GM12892 (cell line): ENCODE results near the gene MCM9.
"Not testable (repeated sequence)": the region's sequence is repeated elsewhere in the genome, so short reads cannot be mapped to it uniquely, and the experiment has no call there.

ENCODE experiments used
- DNase-seq: peaks from one replicate; pipeline ENCODE4 v3.0.0; 2011; ENCODE audit not compliant: insufficient read length
- FAIRE-seq: peaks from 2 replicates; lab custom pipeline; 2011; peaks lifted over from hg19 to GRCh38; lab: Jason Lieb, UNC
- POLR2A ChIP-seq: IDR thresholded peaks from 2 replicates; pipeline ENCODE4 v1.6.1; 2011; ENCODE audit warnings: low read depth, low read length, control low read depth
- POLR2AphosphoS5 ChIP-seq: IDR thresholded peaks from 2 replicates; pipeline ENCODE4 v1.6.1; 2011; ENCODE audit warnings: low read depth, low read length, control low read depth
- TAF1 ChIP-seq: IDR thresholded peaks from 2 replicates; pipeline ENCODE4 v1.6.1; 2011; ENCODE audit warnings: low read depth, mild to moderate bottlenecking, control low read depth, low read length, borderline replicate concordance

The MCM9 gene

GRCh38 chr6:118801257-118801656 lies 133.7 kb downstream of the MCM9 start:
- DNase-seq, result no peak
- FAIRE-seq, result peak; percentile 72
- TF ChIP-seq POLR2AphosphoS5 (no peak), POLR2A (no peak), TAF1 (no peak)

GRCh38 chr6:118800394-118801071 lies 134.4 kb downstream of the MCM9 start:
- DNase-seq (peak; percentile 49), FAIRE-seq (peak; percentile 89)
- no peak for TF ChIP-seq POLR2A
- TF ChIP-seq TAF1, result no peak
- no peak for TF ChIP-seq POLR2AphosphoS5

- DNase-seq (no peak), FAIRE-seq (no peak)
- no peak for TF ChIP-seq TAF1
- no peak for TF ChIP-seq POLR2A
- no peak for TF ChIP-seq POLR2AphosphoS5
Measured at GRCh38 chr6:118799826-118800225, 135.1 kb downstream of the MCM9 start.

GRCh38 chr6:118796548-118796947 lies 138.4 kb downstream of the MCM9 start:
- not testable (repeated sequence) for DNase-seq, FAIRE-seq

GRCh38 chr6:118791499-118791898 lies 143.5 kb downstream of the MCM9 start:
- DNase-seq (no peak), FAIRE-seq (no peak)
- TF ChIP-seq POLR2AphosphoS5 (no peak), TAF1 (no peak), POLR2A (no peak)

GRCh38 chr6:118789954-118790353 lies 145.0 kb downstream of the MCM9 start:
- FAIRE-seq (no peak), DNase-seq (no peak)
- TF ChIP-seq POLR2A (no peak), TAF1 (no peak), POLR2AphosphoS5 (no peak)

GRCh38 chr6:118789419-118789818 lies 145.5 kb downstream of the MCM9 start:
- DNase-seq (no peak), FAIRE-seq (no peak)
- no peak for TF ChIP-seq TAF1
- no peak for TF ChIP-seq POLR2AphosphoS5
- no peak for TF ChIP-seq POLR2A

GRCh38 chr6:118788702-118789101 lies 146.3 kb downstream of the MCM9 start:
- DNase-seq (no peak), FAIRE-seq (no peak)
- TF ChIP-seq POLR2AphosphoS5, result no peak
- TF ChIP-seq POLR2A, result no peak
- no peak for TF ChIP-seq TAF1

GRCh38 chr6:118787724-118788423 lies 147.1 kb downstream of the MCM9 start:
- TF ChIP-seq TAF1, result no peak
- no peak for TF ChIP-seq POLR2A
- no peak for TF ChIP-seq POLR2AphosphoS5
- DNase-seq, result no peak
- FAIRE-seq, result peak; percentile 48

- no peak for FAIRE-seq
- TF ChIP-seq POLR2A (no peak), POLR2AphosphoS5 (no peak), TAF1 (no peak)
Measured at GRCh38 chr6:118786596-118787453, 148.1 kb downstream of the MCM9 start.

GRCh38 chr6:118785601-118786000 lies 149.4 kb downstream of the MCM9 start:
- DNase-seq, result no peak
- FAIRE-seq, result no peak
- TF ChIP-seq POLR2AphosphoS5 (no peak), POLR2A (no peak), TAF1 (no peak)

More at GRCh38 chr6:118786596-118787453, 148.1 kb downstream of the MCM9 start:
- no peak for DNase-seq
